ENCODE measurements around the gene TMEM45A.

DNA sequence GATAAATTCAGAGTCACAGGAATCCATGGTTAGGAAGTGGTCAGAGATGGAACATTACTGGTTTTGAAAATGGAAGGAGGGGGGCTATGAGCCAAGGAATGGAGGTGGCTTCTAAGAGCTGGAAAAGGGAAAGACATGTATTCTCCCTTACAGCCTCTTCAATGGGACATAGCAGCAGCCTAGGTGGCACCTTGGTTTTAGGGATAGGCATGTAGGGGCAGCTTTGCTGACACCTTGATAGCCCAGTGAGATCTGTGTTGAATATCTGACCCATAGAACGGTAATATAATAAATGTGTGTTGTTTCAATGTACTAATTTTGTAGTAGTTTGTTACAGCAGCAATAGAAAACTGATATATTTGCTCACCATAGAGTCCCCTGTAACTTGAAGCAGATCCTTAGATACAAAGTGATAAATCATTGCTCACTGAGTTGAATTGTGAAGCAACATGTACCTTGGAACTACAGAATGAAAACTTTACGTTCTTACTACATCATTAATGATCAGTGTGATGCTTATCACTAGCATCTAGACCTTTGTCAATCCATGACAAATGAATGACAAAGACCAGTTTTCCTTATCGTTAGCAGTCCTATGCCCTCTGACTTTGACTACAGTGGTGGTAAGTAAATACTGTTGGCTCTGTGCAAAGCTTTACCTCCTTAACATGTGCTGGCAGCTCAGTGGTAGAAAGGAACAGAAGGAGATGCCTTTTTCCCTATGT is 53.8 kb downstream of the TMEM45A start:
- TF ChIP-seq, protein P1, sequence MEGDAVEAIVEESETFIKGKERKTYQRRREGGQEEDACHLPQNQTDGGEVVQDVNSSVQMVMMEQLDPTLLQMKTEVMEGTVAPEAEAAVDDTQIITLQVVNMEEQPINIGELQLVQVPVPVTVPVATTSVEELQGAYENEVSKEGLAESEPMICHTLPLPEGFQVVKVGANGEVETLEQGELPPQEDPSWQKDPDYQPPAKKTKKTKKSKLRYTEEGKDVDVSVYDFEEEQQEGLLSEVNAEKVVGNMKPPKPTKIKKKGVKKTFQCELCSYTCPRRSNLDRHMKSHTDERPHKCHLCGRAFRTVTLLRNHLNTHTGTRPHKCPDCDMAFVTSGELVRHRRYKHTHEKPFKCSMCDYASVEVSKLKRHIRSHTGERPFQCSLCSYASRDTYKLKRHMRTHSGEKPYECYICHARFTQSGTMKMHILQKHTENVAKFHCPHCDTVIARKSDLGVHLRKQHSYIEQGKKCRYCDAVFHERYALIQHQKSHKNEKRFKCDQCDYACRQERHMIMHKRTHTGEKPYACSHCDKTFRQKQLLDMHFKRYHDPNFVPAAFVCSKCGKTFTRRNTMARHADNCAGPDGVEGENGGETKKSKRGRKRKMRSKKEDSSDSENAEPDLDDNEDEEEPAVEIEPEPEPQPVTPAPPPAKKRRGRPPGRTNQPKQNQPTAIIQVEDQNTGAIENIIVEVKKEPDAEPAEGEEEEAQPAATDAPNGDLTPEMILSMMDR (conservative IDR thresholded peaks at IDR 0.05 in 1 of 2, IDR thresholded peaks at IDR 0.05 in 1 of 2; ENCODE audit: low read depth in 1 of 2, low read length in 2 of 2) = no peak
- no peak for TF ChIP-seq EZH2 (IDR thresholded peaks at IDR 0.05; ENCODE audit: low read length, missing control alignments)

Data from fibroblast of lung (primary cell).